HEK293 (cell line): ENCODE measurements around the gene GALNT10.
A peak's percentile ranks its signal among the peaks of the same experiment; 100 is the strongest.

ENCODE experiments used
- CTCF ChIA-PET: fragments of 350-600 bp; formaldehyde crosslinking; extraction: SDS; loops from one replicate; lab custom pipeline; 2021; ENCODE audit warnings: antibody characterized with exemption; lab: Yijun Ruan, JAX
- POLR2A ChIA-PET: fragments of 300-600 bp; formaldehyde crosslinking; extraction: SDS; loops from one replicate; lab custom pipeline; 2020; ENCODE audit warnings: antibody characterized with exemption, inconsistent platforms; lab: Yijun Ruan, JAX
- H3K27ac ChIP-seq: fragments of 200-500 bp; sonication (Bioruptor generic); 2 replicates; pipeline ENCODE4 v1.5.1; 2014; ENCODE audit warnings: low read depth, low read length, control low read depth, inconsistent platforms; ENCODE audit errors: extremely low read depth
- H3K36me3 ChIP-seq, 2 experiments: fragments of 200-500 bp in 1 of 2; sonication (Bioruptor generic) in 1 of 2; 1 replicate in 1 of 2; 2 replicates in 1 of 2; pipeline ENCODE4 v1.5.1; 2014 to 2017; ENCODE audit warnings: inconsistent platforms in 2 of 2, low read length in 2 of 2; ENCODE audit not compliant: control insufficient read depth in 2 of 2, insufficient read depth in 1 of 2
- H3K4me1 ChIP-seq: fragments of 200-500 bp; sonication (Bioruptor generic); 2 replicates; pipeline ENCODE4 v1.5.1; 2014; ENCODE audit warnings: mild to moderate bottlenecking, low read length, inconsistent platforms; ENCODE audit not compliant: control insufficient read depth, insufficient read depth
- H3K4me3 ChIP-seq: 2 replicates; pipeline ENCODE4 v1.5.1; 2011; ENCODE audit warnings: low read depth, mild to moderate bottlenecking, control low read depth, low read length, moderate library complexity
- H3K9me3 ChIP-seq: fragments of 200-500 bp; sonication (Bioruptor generic); 2 replicates; pipeline ENCODE4 v1.5.1; 2014; ENCODE audit warnings: low read depth, low read length, inconsistent platforms; ENCODE audit not compliant: control insufficient read depth, insufficient read depth
- BCL11B ChIP-seq: fragments of 450-650 bp; formaldehyde crosslinking; IDR thresholded peaks from 2 replicates; pipeline ENCODE4 v1.5.1; 2016; ENCODE audit warnings: low read depth, missing biosample characterization, missing genetic modification characterization
- BCL6B ChIP-seq: fragments of 450-650 bp; formaldehyde crosslinking; IDR thresholded peaks from 2 replicates; pipeline ENCODE4 v1.5.1; 2017; ENCODE audit warnings: missing biosample characterization, missing genetic modification characterization
- GLIS2 ChIP-seq: fragments of 450-650 bp; formaldehyde crosslinking; IDR thresholded peaks from 2 replicates; pipeline ENCODE4 v1.5.1; 2016; ENCODE audit warnings: missing biosample characterization, missing genetic modification characterization
- KLF9 ChIP-seq: fragments of 450-650 bp; formaldehyde crosslinking; IDR thresholded peaks from 2 replicates; pipeline ENCODE4 v1.5.1; 2016; ENCODE audit warnings: missing biosample characterization, missing genetic modification characterization, low read depth
- OSR2 ChIP-seq: fragments of 450-650 bp; formaldehyde crosslinking; IDR thresholded peaks from 2 replicates; pipeline ENCODE4 v1.5.1; 2016; ENCODE audit warnings: missing biosample characterization, missing genetic modification characterization
- ZBTB6 ChIP-seq: fragments of 450-650 bp; formaldehyde crosslinking; IDR thresholded peaks from 2 replicates; pipeline ENCODE4 v1.5.1; 2017; ENCODE audit warnings: missing biosample characterization, missing genetic modification characterization
- ZBTB7A ChIP-seq: fragments of 450-650 bp; formaldehyde crosslinking; IDR thresholded peaks from 2 replicates; pipeline ENCODE4 v1.5.1; 2016; ENCODE audit warnings: low read depth, missing biosample characterization, missing genetic modification characterization
- ZFHX2 ChIP-seq: fragments of 450-650 bp; formaldehyde crosslinking; conservative IDR thresholded peaks from 2 replicates; pipeline ENCODE4 v1.5.1; 2016; ENCODE audit warnings: missing biosample characterization, missing genetic modification characterization
- ZNF112 ChIP-seq: fragments of 450-650 bp; formaldehyde crosslinking; IDR thresholded peaks from 2 replicates; pipeline ENCODE4 v1.5.0; 2017; ENCODE audit warnings: missing biosample characterization, missing genetic modification characterization
- ZNF146 ChIP-seq: fragments of 450-650 bp; formaldehyde crosslinking; IDR thresholded peaks from 2 replicates; pipeline ENCODE4 v1.5.1; 2016; ENCODE audit warnings: missing biosample characterization, missing genetic modification characterization
- ZNF169 ChIP-seq: fragments of 450-650 bp; formaldehyde crosslinking; IDR thresholded peaks from 2 replicates; pipeline ENCODE4 v1.5.1; 2016; ENCODE audit warnings: missing biosample characterization, missing genetic modification characterization
- ZNF184 ChIP-seq: fragments of 450-650 bp; IDR thresholded peaks from 2 replicates; pipeline ENCODE4 v1.5.1; 2018; ENCODE audit warnings: missing biosample characterization, mild to moderate bottlenecking, missing genetic modification characterization
- ZNF335 ChIP-seq: fragments of 450-650 bp; formaldehyde crosslinking; conservative IDR thresholded peaks from 2 replicates; pipeline ENCODE4 v1.5.1; 2016; ENCODE audit warnings: missing biosample characterization, missing genetic modification characterization
- ZNF37A ChIP-seq: fragments of 450-650 bp; IDR thresholded peaks from 2 replicates; pipeline ENCODE4 v1.5.1; 2018; ENCODE audit warnings: missing biosample characterization, missing genetic modification characterization
- ZNF416 ChIP-seq: fragments of 450-650 bp; formaldehyde crosslinking; IDR thresholded peaks from 2 replicates; pipeline ENCODE4 v1.5.1; 2016; ENCODE audit warnings: missing biosample characterization, missing genetic modification characterization
- ZNF560 ChIP-seq: fragments of 450-650 bp; formaldehyde crosslinking; IDR thresholded peaks from 2 replicates; pipeline ENCODE4 v1.5.1; 2017; ENCODE audit warnings: missing biosample characterization, missing genetic modification characterization, borderline replicate concordance
- ZNF561 ChIP-seq: fragments of 450-650 bp; IDR thresholded peaks from 2 replicates; pipeline ENCODE4 v1.5.1; 2018; ENCODE audit warnings: missing biosample characterization, missing genetic modification characterization, borderline replicate concordance
- ZNF571 ChIP-seq: fragments of 450-650 bp; formaldehyde crosslinking; IDR thresholded peaks from 2 replicates; pipeline ENCODE4 v1.5.0; 2017; ENCODE audit warnings: missing biosample characterization, missing genetic modification characterization
- ZNF585B ChIP-seq: fragments of 450-650 bp; formaldehyde crosslinking; IDR thresholded peaks from 2 replicates; pipeline ENCODE4 v1.5.1; 2016; ENCODE audit warnings: missing biosample characterization, missing genetic modification characterization
- ZNF624 ChIP-seq: fragments of 450-650 bp; formaldehyde crosslinking; IDR thresholded peaks from 2 replicates; pipeline ENCODE4 v1.5.1; 2017; ENCODE audit warnings: missing biosample characterization, missing genetic modification characterization
- ZNF660 ChIP-seq: fragments of 450-650 bp; IDR thresholded peaks from 2 replicates; pipeline ENCODE4 v1.5.1; 2018; ENCODE audit warnings: missing biosample characterization, mild to moderate bottlenecking, missing genetic modification characterization
- ZNF830 ChIP-seq: fragments of 450-650 bp; IDR thresholded peaks from 2 replicates; pipeline ENCODE4 v1.5.0; 2018; ENCODE audit warnings: missing biosample characterization, missing genetic modification characterization, low read depth, mild to moderate bottlenecking, moderate library complexity
- TF ChIP-seq, protein P1 (sequence below): fragments of 450-650 bp; formaldehyde crosslinking; IDR thresholded peaks from 2 replicates; pipeline ENCODE4 v1.5.1; 2016; ENCODE audit warnings: missing biosample characterization, missing genetic modification characterization
- TF ChIP-seq, protein P2 (sequence below): fragments of 450-650 bp; formaldehyde crosslinking; IDR thresholded peaks from 2 replicates; pipeline ENCODE4 v1.5.1; 2016; ENCODE audit warnings: missing biosample characterization, missing genetic modification characterization
- TF ChIP-seq, protein P3 (sequence below): fragments of 450-650 bp; formaldehyde crosslinking; IDR thresholded peaks from 2 replicates; pipeline ENCODE4 v1.5.1; 2016; ENCODE audit warnings: missing biosample characterization, missing genetic modification characterization

The GALNT10 gene

GRCh38 chr5:154459015-154459414 is 268.5 kb downstream of the GALNT10 start (continued):
- TF ChIP-seq, protein P1, sequence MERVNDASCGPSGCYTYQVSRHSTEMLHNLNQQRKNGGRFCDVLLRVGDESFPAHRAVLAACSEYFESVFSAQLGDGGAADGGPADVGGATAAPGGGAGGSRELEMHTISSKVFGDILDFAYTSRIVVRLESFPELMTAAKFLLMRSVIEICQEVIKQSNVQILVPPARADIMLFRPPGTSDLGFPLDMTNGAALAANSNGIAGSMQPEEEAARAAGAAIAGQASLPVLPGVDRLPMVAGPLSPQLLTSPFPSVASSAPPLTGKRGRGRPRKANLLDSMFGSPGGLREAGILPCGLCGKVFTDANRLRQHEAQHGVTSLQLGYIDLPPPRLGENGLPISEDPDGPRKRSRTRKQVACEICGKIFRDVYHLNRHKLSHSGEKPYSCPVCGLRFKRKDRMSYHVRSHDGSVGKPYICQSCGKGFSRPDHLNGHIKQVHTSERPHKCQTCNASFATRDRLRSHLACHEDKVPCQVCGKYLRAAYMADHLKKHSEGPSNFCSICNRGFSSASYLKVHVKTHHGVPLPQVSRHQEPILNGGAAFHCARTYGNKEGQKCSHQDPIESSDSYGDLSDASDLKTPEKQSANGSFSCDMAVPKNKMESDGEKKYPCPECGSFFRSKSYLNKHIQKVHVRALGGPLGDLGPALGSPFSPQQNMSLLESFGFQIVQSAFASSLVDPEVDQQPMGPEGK (tag by site-specific recombination): no peak

DNA sequence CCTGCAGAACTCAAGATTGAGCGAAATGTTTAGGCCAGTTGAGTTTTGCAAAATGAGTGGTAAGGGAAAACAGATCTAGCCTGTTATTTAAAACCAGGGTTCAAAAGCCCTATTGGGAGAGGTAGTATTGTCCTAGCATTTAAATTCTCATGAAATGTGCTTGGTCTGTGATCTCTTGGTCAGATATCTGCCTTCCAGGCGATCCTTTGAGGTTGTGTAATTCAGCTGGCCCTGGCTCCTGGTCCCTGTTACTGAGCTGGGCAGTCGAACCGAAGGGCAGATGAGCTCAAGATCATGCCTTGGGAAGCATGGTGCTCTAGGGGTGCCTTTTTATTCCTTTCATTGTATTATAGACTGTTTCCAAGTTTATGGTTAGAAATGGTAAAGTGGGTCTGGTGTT is 269.6 kb downstream of the GALNT10 start:
- no peak for TF ChIP-seq ZNF560 (tag by site-specific recombination)
- TF ChIP-seq ZNF169: no peak
- no peak for TF ChIP-seq ZNF624 (tag by site-specific recombination)
- no peak for TF ChIP-seq KLF9 (tag by site-specific recombination)
- TF ChIP-seq ZNF585B: no peak
- TF ChIP-seq BCL11B (tag by site-specific recombination): no peak
- TF ChIP-seq ZNF184 (tag by site-specific recombination): no peak
- TF ChIP-seq BCL6B: no peak
- no peak for TF ChIP-seq ZNF146 (tag by site-specific recombination)
- TF ChIP-seq ZNF561 (tag by site-specific recombination): no peak
- TF ChIP-seq GLIS2 (tag by site-specific recombination): no peak
- POLR2A ChIA-PET: no interaction called here
- CTCF ChIA-PET: interaction anchor here (0.8 to 2.4 kb wide), 4 partner anchors 8 to 1012 kb away, joined by 4 to 13 read pairs (median 6); no protein-coding TSS in a partner anchor

GRCh38 chr5:154461531-154461930 is 271.0 kb downstream of the GALNT10 start:
- Histone ChIP-seq H3K9me3 (no peaks in the 10 kb centered on the region), H3K36me3 (peaks cover 0 to 27% of the 10 kb centered on the region in 2 experiments; a peak in 1 of 3 replicates), H3K4me1 (no peaks in the 10 kb centered on the region), H3K27ac (no peak overlapping the region), H3K4me3 (no peak overlapping the region)
- CTCF ChIA-PET: interaction anchor here (0.7 to 2.4 kb wide), 7 partner anchors 12 to 148 kb away, joined by 3 to 13 read pairs (median 5); no protein-coding TSS in a partner anchor
- POLR2A ChIA-PET: no interaction called here
- TF ChIP-seq ZNF560 (tag by site-specific recombination) (no peak), ZNF37A (tag by site-specific recombination) (no peak), ZNF335 (no peak), ZNF112 (tag by site-specific recombination) (no peak), ZBTB6 (tag by site-specific recombination) (no peak), ZFHX2 (tag by site-specific recombination) (no peak), OSR2 (peak; percentile 39; the same call in 1 of the 2 replicates), ZNF830 (no peak), ZBTB7A (tag by site-specific recombination) (no peak), ZNF571 (tag by site-specific recombination) (no peak), ZNF416 (tag by site-specific recombination) (no peak), ZNF660 (tag by site-specific recombination) (peak; percentile 99)
- TF ChIP-seq, protein P2, sequence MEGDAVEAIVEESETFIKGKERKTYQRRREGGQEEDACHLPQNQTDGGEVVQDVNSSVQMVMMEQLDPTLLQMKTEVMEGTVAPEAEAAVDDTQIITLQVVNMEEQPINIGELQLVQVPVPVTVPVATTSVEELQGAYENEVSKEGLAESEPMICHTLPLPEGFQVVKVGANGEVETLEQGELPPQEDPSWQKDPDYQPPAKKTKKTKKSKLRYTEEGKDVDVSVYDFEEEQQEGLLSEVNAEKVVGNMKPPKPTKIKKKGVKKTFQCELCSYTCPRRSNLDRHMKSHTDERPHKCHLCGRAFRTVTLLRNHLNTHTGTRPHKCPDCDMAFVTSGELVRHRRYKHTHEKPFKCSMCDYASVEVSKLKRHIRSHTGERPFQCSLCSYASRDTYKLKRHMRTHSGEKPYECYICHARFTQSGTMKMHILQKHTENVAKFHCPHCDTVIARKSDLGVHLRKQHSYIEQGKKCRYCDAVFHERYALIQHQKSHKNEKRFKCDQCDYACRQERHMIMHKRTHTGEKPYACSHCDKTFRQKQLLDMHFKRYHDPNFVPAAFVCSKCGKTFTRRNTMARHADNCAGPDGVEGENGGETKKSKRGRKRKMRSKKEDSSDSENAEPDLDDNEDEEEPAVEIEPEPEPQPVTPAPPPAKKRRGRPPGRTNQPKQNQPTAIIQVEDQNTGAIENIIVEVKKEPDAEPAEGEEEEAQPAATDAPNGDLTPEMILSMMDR (tag by site-specific recombination): peak; percentile 34; the same call in 1 of the 2 replicates
- TF ChIP-seq, protein P3, sequence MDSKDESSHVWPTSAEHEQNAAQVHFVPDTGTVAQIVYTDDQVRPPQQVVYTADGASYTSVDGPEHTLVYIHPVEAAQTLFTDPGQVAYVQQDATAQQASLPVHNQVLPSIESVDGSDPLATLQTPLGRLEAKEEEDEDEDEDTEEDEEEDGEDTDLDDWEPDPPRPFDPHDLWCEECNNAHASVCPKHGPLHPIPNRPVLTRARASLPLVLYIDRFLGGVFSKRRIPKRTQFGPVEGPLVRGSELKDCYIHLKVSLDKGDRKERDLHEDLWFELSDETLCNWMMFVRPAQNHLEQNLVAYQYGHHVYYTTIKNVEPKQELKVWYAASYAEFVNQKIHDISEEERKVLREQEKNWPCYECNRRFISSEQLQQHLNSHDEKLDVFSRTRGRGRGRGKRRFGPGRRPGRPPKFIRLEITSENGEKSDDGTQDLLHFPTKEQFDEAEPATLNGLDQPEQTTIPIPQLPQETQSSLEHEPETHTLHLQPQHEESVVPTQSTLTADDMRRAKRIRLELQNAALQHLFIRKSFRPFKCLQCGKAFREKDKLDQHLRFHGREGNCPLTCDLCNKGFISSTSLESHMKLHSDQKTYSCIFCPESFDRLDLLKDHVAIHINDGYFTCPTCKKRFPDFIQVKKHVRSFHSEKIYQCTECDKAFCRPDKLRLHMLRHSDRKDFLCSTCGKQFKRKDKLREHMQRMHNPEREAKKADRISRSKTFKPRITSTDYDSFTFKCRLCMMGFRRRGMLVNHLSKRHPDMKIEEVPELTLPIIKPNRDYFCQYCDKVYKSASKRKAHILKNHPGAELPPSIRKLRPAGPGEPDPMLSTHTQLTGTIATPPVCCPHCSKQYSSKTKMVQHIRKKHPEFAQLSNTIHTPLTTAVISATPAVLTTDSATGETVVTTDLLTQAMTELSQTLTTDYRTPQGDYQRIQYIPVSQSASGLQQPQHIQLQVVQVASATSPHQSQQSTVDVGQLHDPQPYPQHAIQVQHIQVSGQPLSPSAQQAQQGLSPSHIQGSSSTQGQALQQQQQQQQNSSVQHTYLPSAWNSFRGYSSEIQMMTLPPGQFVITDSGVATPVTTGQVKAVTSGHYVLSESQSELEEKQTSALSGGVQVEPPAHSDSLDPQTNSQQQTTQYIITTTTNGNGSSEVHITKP (tag by site-specific recombination): no peak

More for the DNA sequence above, 269.6 kb downstream of the GALNT10 start:
- peaks cover 3 to 40% of the 10 kb centered on the region in 2 experiments; a peak in 2 of 3 replicates for H3K36me3 ChIP-seq
- no peaks in the 10 kb centered on the region for H3K4me1 ChIP-seq
- no peaks in the 10 kb centered on the region for H3K9me3 ChIP-seq
- no peak overlapping the region for H3K27ac ChIP-seq
- no peak overlapping the region for H3K4me3 ChIP-seq
